GM12878 (cell line): ENCODE measurements around the gene MGAT5. TPM values are rescaled to one million over a fixed set of nuclear protein-coding genes. Genes with fewer than 3 reads are reported as not detected.

Experiments
- ATAC-seq: fragments of 200-7000 bp; cut with Tn5 transposase; 3 replicates; pipeline ENCODE4 v1.9.1; 2020; ENCODE audit warnings: mild to moderate bottlenecking, moderate library complexity
- BruUV-seq: library from RNA; stranded (reverse); fragments of 400-500 nt; replicated peaks from 2 replicates; lab custom pipeline; 2021; lab: Mats Ljungman, UMichigan
- CTCF ChIA-PET: fragments of 300-600 bp; sonication (Branson Sonifier 250); formaldehyde crosslinking; extraction: SDS; loops from one replicate; lab custom pipeline; 2021; ENCODE audit warnings: inconsistent platforms; lab: Yijun Ruan, JAX
- POLR2A ChIA-PET: fragments of 350-600 bp; formaldehyde crosslinking; extraction: SDS; loops from one replicate; lab custom pipeline; 2021; ENCODE audit warnings: inconsistent platforms; lab: Charles Lee
- RAD21 ChIA-PET: fragments of 300-600 bp; sonication (Branson Sonifier 250); formaldehyde crosslinking; loops from one replicate; lab custom pipeline; 2023; ENCODE audit warnings: antibody characterized with exemption; ENCODE audit not compliant: unreplicated experiment; lab: Charles Lee
- SMC1A ChIA-PET: fragments of 300-600 bp; sonication (Branson Sonifier 250); formaldehyde crosslinking; loops from one replicate; lab custom pipeline; 2023; ENCODE audit not compliant: unreplicated experiment, uncharacterized antibody; lab: Charles Lee
- DNase-seq: peaks from one replicate; pipeline ENCODE4 v3.0.0-alpha.2; 2011; ENCODE audit warnings: low read depth, low spot score
- FAIRE-seq: peaks from 3 replicates; lab custom pipeline; 2011; peaks lifted over from hg19 to GRCh38; lab: Jason Lieb, UNC
- H2AFZ ChIP-seq: 2 replicates; pipeline ENCODE4 v1.6.0; 2011; ENCODE audit warnings: low read depth, low read length, control low read depth; ENCODE audit not compliant: control insufficient read depth
- H3K27ac ChIP-seq: 2 replicates; pipeline ENCODE4 v1.5.1; 2011; ENCODE audit warnings: control low read depth; ENCODE audit not compliant: control insufficient read depth, insufficient read depth
- H3K27me3 ChIP-seq, 2 experiments: replicated peaks in 1 of 2; 2 replicates each; pipeline versions ENCODE4 v1.6.0 to v1.6.1; 2011; ENCODE audit warnings: low read length in 1 of 2; ENCODE audit not compliant: control insufficient read depth in 2 of 2, insufficient read depth in 2 of 2
- H3K36me3 ChIP-seq, 2 experiments: 2 replicates each; pipeline ENCODE4 v1.5.1; 2011; ENCODE audit warnings: low read length in 1 of 2; ENCODE audit not compliant: control insufficient read depth in 2 of 2, insufficient read depth in 2 of 2
- H3K4me1 ChIP-seq: 2 replicates; pipeline ENCODE4 v1.6.1; 2011; ENCODE audit warnings: mild to moderate bottlenecking, low read length, moderate library complexity, mixed read lengths; ENCODE audit not compliant: control insufficient read depth, insufficient read depth
- H3K4me2 ChIP-seq: 2 replicates; pipeline ENCODE4 v1.6.0; 2011; ENCODE audit warnings: control low read depth; ENCODE audit not compliant: control insufficient read depth, insufficient read depth
- H3K4me3 ChIP-seq: fragments of 200-600 bp; sonication (generic); 2 replicates; pipeline ENCODE4 v1.5.1; 2016
- H3K79me2 ChIP-seq: 2 replicates; pipeline ENCODE4 v1.6.0; 2011; ENCODE audit warnings: low read length; ENCODE audit not compliant: control insufficient read depth, insufficient read depth
- H3K9ac ChIP-seq: 2 replicates; pipeline ENCODE4 v1.8.0; 2011; ENCODE audit warnings: low read length, control low read depth, mixed read lengths; ENCODE audit not compliant: control insufficient read depth, insufficient read depth
- H3K9me3 ChIP-seq: replicated peaks from 3 replicates; pipeline ENCODE4 v1.5.1; 2011; ENCODE audit warnings: mild to moderate bottlenecking, low read length; ENCODE audit not compliant: control insufficient read depth, insufficient read depth
- H4K20me1 ChIP-seq: 2 replicates; pipeline ENCODE4 v1.6.0; 2011; ENCODE audit not compliant: control insufficient read depth, insufficient read depth
- CBFB ChIP-seq: IDR thresholded peaks from 2 replicates; pipeline ENCODE4 v1.6.1; 2016; ENCODE audit warnings: antibody characterized with exemption, low read depth
- CREB1 ChIP-seq: IDR thresholded peaks from 2 replicates; pipeline ENCODE4 v1.6.1; 2012; ENCODE audit warnings: low read depth, mild to moderate bottlenecking, inconsistent platforms
- GATAD2B ChIP-seq: fragments of 450-650 bp; conservative IDR thresholded peaks from 2 replicates; pipeline ENCODE4 v1.6.1; 2017; ENCODE audit warnings: low read depth, mild to moderate bottlenecking, moderate library complexity
- HDGF ChIP-seq: fragments of 450-650 bp; IDR thresholded peaks from 2 replicates; pipeline ENCODE4 v1.6.1; 2016; ENCODE audit warnings: antibody characterized with exemption
- KAT2A ChIP-seq: conservative IDR thresholded peaks from 2 replicates; pipeline ENCODE4 v1.6.1; 2011; ENCODE audit warnings: low read depth, low read length; ENCODE audit not compliant: control insufficient read depth
- MEF2B ChIP-seq: fragments of 450-650 bp; IDR thresholded peaks from 2 replicates; pipeline ENCODE4 v1.6.1; 2018; ENCODE audit warnings: mild to moderate bottlenecking, moderate library complexity; ENCODE audit not compliant: partially characterized antibody, poor library complexity, severe bottlenecking
- SREBF2 ChIP-seq: IDR thresholded peaks from 2 replicates; pipeline ENCODE4 v1.6.1; 2012; ENCODE audit warnings: mild to moderate bottlenecking, low read length
- TARDBP ChIP-seq: IDR thresholded peaks from 2 replicates; pipeline ENCODE4 v1.6.1; 2016; ENCODE audit warnings: borderline replicate concordance
- ZZZ3 ChIP-seq: IDR thresholded peaks from 2 replicates; pipeline ENCODE4 v1.6.1; 2011; ENCODE audit warnings: low read depth; ENCODE audit not compliant: control insufficient read depth, insufficient read length
- WGBS: methylation state at CpG from one replicate; pipeline ENCODE4 v1.1.6; 2016; ENCODE audit warnings: low lambda C conversion rate; ENCODE audit not compliant: insufficient replicate concordance, insufficient coverage; ENCODE audit errors: missing lambda C conversion rate; 5-methylcytosine and 5-hydroxymethylcytosine counted together
- in situ Hi-C: fragments of 300-500 bp; cut with MboI; formaldehyde crosslinking; loops from 9 replicates; pipeline ENCODE4 v1.14.3; 2018; ENCODE audit warnings: mixed read lengths
- intact Hi-C: fragments of 100-400 bp; cut with micrococcal nuclease; formaldehyde crosslinking; loops from one replicate; pipeline ENCODE4 v1.14.2; 2022; ENCODE audit not compliant: unreplicated experiment
- polyA plus RNA-seq, 11 experiments: library from polyadenylated mRNA; depleted of rRNA in 4 of 11; unstranded in 6 of 11; stranded (reverse) in 5 of 11; fragments of >200 nt; fragmentation: Nextera tagmentation in 4 of 11; fragmentation: Illumina TruSeq in 1 of 11; extraction: Ambion mirVana in 4 of 11; extraction: Trizol in 1 of 11; gene quantifications; 1 replicate in 1 of 11; 2 replicates in 10 of 11; pipeline versions ENCODE4 v1.2.1 to v1.2.3, GENCODE V29; 2011 to 2016; ENCODE audit warnings: inconsistent platforms in 2 of 11, missing spikeins in 2 of 11, low read depth in 1 of 11
- total RNA-seq, 4 experiments: library from RNA; depleted of rRNA in 3 of 4; stranded (reverse); fragments of >200 nt in 3 of 4; fragmentation: Illumina TruSeq in 1 of 4; extraction: Trizol in 1 of 4; gene quantifications; 2 replicates each; pipeline versions ENCODE4 v1.2.1 to v1.2.3, GENCODE V29; 2013 to 2021
- TF ChIP-seq, protein P1 (sequence below): fragments of 450-650 bp; IDR thresholded peaks from 2 replicates; pipeline ENCODE4 v1.6.1; 2018; ENCODE audit warnings: borderline replicate concordance, mild to moderate bottlenecking; ENCODE audit not compliant: partially characterized antibody
- TF ChIP-seq, protein P2 (sequence below): fragments of 450-650 bp; conservative IDR thresholded peaks from 2 replicates; pipeline ENCODE4 v1.6.1; 2017; ENCODE audit warnings: mild to moderate bottlenecking, moderate library complexity
- TF ChIP-seq, protein P3 (sequence below): fragments of 150-350 bp; IDR thresholded peaks from 2 replicates; pipeline ENCODE4 v1.6.1; 2014; ENCODE audit warnings: mild to moderate bottlenecking, low read depth, low read length
- TF ChIP-seq, protein P4 (sequence below): fragments of 450-650 bp; IDR thresholded peaks from 2 replicates; pipeline ENCODE4 v1.6.1; 2014; ENCODE audit warnings: mild to moderate bottlenecking

MGAT5 gene
- total and polyA plus RNA-seq, 10 of the 15 experiments (the other 5 are each of a cell fraction or from before 2014, with no cell fraction given): 4.9 to 104 (median 36.2) TPM

DNA sequence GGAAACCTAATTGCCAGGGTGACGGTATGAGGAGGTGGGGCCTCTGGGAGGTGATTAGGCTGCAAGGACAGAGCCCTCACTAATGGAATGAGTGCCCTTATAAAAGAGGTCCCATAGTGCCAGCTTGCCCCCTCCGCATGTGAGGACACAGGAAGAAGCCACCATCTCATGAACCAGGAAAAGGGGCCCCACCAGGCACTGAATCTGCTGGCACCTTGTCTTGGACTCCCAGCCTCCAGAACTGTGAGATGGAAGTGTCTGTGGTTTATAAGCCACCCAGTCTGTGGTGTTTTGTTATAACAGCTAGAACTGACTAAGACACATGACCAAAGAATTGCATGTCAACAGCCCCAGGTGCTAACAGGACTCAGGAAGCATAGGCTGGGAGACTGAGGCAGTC lies 214.3 kb downstream of the MGAT5 start:
- no peaks in the 10 kb centered on the region for H3K27me3 ChIP-seq
- ChIA-PET SMC1A (no interaction called here), RAD21 (no interaction called here), CTCF (interaction anchor here (3.7 kb wide), 1 partner anchor 17 kb away, joined by 16 read pairs; no protein-coding TSS in a partner anchor), POLR2A (no interaction called here)
- no peak overlapping the region for H3K4me2 ChIP-seq
- H2AFZ ChIP-seq: no peak overlapping the region
- in situ Hi-C loops: no loop called here
- ATAC-seq (no peak), DNase-seq (no peak), FAIRE-seq (no peak)
- whole genome bisulfite sequencing: 67% methylated on average over 2 of the region's 2 CpGs
- no peak overlapping the region for H3K4me3 ChIP-seq
- H3K79me2 ChIP-seq: no peaks in the 10 kb centered on the region
- H3K4me1 ChIP-seq: no peaks in the 10 kb centered on the region
- no peak for TF ChIP-seq HDGF
- TF ChIP-seq GATAD2B: no peak
- TF ChIP-seq, protein P1, sequence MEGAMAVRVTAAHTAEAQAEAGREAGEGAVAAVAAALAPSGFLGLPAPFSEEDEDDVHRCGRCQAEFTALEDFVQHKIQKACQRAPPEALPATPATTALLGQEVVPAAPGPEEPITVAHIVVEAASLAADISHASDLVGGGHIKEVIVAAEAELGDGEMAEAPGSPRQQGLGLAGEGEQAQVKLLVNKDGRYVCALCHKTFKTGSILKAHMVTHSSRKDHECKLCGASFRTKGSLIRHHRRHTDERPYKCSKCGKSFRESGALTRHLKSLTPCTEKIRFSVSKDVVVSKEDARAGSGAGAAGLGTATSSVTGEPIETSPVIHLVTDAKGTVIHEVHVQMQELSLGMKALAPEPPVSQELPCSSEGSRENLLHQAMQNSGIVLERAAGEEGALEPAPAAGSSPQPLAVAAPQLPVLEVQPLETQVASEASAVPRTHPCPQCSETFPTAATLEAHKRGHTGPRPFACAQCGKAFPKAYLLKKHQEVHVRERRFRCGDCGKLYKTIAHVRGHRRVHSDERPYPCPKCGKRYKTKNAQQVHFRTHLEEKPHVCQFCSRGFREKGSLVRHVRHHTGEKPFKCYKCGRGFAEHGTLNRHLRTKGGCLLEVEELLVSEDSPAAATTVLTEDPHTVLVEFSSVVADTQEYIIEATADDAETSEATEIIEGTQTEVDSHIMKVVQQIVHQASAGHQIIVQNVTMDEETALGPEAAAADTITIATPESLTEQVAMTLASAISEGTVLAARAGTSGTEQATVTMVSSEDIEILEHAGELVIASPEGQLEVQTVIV: no peak
- TF ChIP-seq KAT2A: no peak
- no peak for TF ChIP-seq MEF2B
- TF ChIP-seq SREBF2: no peak
- no peak for TF ChIP-seq CBFB
- TF ChIP-seq, protein P2, sequence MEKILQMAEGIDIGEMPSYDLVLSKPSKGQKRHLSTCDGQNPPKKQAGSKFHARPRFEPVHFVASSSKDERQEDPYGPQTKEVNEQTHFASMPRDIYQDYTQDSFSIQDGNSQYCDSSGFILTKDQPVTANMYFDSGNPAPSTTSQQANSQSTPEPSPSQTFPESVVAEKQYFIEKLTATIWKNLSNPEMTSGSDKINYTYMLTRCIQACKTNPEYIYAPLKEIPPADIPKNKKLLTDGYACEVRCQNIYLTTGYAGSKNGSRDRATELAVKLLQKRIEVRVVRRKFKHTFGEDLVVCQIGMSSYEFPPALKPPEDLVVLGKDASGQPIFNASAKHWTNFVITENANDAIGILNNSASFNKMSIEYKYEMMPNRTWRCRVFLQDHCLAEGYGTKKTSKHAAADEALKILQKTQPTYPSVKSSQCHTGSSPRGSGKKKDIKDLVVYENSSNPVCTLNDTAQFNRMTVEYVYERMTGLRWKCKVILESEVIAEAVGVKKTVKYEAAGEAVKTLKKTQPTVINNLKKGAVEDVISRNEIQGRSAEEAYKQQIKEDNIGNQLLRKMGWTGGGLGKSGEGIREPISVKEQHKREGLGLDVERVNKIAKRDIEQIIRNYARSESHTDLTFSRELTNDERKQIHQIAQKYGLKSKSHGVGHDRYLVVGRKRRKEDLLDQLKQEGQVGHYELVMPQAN: no peak
- TF ChIP-seq TARDBP: no peak
- TF ChIP-seq, protein P3, sequence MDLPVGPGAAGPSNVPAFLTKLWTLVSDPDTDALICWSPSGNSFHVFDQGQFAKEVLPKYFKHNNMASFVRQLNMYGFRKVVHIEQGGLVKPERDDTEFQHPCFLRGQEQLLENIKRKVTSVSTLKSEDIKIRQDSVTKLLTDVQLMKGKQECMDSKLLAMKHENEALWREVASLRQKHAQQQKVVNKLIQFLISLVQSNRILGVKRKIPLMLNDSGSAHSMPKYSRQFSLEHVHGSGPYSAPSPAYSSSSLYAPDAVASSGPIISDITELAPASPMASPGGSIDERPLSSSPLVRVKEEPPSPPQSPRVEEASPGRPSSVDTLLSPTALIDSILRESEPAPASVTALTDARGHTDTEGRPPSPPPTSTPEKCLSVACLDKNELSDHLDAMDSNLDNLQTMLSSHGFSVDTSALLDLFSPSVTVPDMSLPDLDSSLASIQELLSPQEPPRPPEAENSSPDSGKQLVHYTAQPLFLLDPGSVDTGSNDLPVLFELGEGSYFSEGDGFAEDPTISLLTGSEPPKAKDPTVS: no peak
- TF ChIP-seq ZZZ3: no peak
- TF ChIP-seq, protein P4, sequence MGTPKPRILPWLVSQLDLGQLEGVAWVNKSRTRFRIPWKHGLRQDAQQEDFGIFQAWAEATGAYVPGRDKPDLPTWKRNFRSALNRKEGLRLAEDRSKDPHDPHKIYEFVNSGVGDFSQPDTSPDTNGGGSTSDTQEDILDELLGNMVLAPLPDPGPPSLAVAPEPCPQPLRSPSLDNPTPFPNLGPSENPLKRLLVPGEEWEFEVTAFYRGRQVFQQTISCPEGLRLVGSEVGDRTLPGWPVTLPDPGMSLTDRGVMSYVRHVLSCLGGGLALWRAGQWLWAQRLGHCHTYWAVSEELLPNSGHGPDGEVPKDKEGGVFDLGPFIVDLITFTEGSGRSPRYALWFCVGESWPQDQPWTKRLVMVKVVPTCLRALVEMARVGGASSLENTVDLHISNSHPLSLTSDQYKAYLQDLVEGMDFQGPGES: no peak
- no peak for TF ChIP-seq CREB1
- BruUV-seq: no TSS peak
- H3K36me3 ChIP-seq: no peaks in the 10 kb centered on the region
- no peak overlapping the region for H3K9ac ChIP-seq
- intact Hi-C loops: no loop called here
- no peaks in the 10 kb centered on the region for H4K20me1 ChIP-seq
- no peak overlapping the region for H3K27ac ChIP-seq
- H3K9me3 ChIP-seq: no peaks in the 10 kb centered on the region
